ENCODE data around the gene GJC1. TPM values are rescaled to one million over a fixed set of nuclear protein-coding genes. Genes with fewer than 3 reads are reported as not detected.

Gene GJC1
- total and polyA plus RNA-seq, 2 of the 8 experiments (the other 6 are each of a cell fraction or from before 2014, with no cell fraction given) = 29.1 to 154 TPM

GRCh38 chr17:44793885-44794842 is 35.9 kb downstream of the GJC1 start:
- DNase-seq (ENCODE audit: low read depth in 1 of 2, low spot score in 2 of 2) (no peak), FAIRE-seq (no peak)
- WGBS, 2 experiments (ENCODE audit: extremely low coverage in 1 of 2, insufficient coverage in 1 of 2, insufficient read length in 1 of 2, insufficient replicate concordance in 2 of 2, low coverage in 1 of 2, low lambda C conversion rate in 2 of 2, missing lambda C conversion rate in 1 of 2) = 95% methylated on average over 18 of the region's 18 CpGs; no CpG with 5 or more reads in 1 of the 2 experiments
- Histone ChIP-seq H3K79me2 (ENCODE audit: control insufficient read depth in 1 of 2, insufficient read depth in 2 of 2, low read length in 2 of 2) (no peaks in the 10 kb centered on the region), H3K4me3 (ENCODE audit: extremely low read depth in 1 of 4, insufficient read depth in 2 of 4, low read depth in 3 of 4, low read length in 4 of 4) (no peak overlapping the region), H4K8ac (ENCODE audit: extremely low read depth, insufficient read depth, low read length) (no peak overlapping the region), H3K23me2 (ENCODE audit: low read depth, low read length) (no peaks in the 10 kb centered on the region), H2BK120ac (replicated peaks; ENCODE audit: low read depth, low read length) (no peak overlapping the region), H3K18ac (ENCODE audit: extremely low read depth, low read length) (no peak overlapping the region), H4K20me1 (replicated peaks in 1 of 2; ENCODE audit: control insufficient read depth in 1 of 2, insufficient read depth in 2 of 2, low read length in 2 of 2) (peaks cover 0 to 5% of the 10 kb centered on the region in 2 experiments), H3K4me1 (replicated peaks in 1 of 4; ENCODE audit: control insufficient read depth in 3 of 4, insufficient read depth in 4 of 4, low read length in 3 of 4) (peaks cover 0 to 3% (median 1%) of the 10 kb centered on the region in 4 experiments; a peak in 2 of 7 replicates), H4K5ac (ENCODE audit: insufficient read length, low read depth, low read length) (no peak overlapping the region), H3K79me1 (ENCODE audit: low read depth, low read length) (no peaks in the 10 kb centered on the region), H2AK5ac (ENCODE audit: low read depth, low read length) (no peak overlapping the region), H2BK20ac (ENCODE audit: low read length) (no peak overlapping the region), H2BK15ac (ENCODE audit: low read length) (no peak overlapping the region), H3K27me3 (replicated peaks in 1 of 4; ENCODE audit: control insufficient read depth in 3 of 4, extremely low read depth in 1 of 4, insufficient read depth in 3 of 4, low read length in 3 of 4) (no peaks in the 10 kb centered on the region), H2BK12ac (ENCODE audit: low read depth, low read length) (no peak overlapping the region), H3K27ac (ENCODE audit: low read depth, low read length) (no peak overlapping the region), H2BK5ac (ENCODE audit: low read depth, low read length) (no peak overlapping the region), H4K91ac (replicated peaks; ENCODE audit: insufficient read length, low read length) (no peak overlapping the region), H2AFZ (ENCODE audit: low read length) (no peak overlapping the region), H3K4me2 (ENCODE audit: insufficient read depth in 1 of 2, low read depth in 2 of 2, low read length in 2 of 2) (no peak overlapping the region), H3K9me3 (ENCODE audit: insufficient read depth in 2 of 2, low read depth in 1 of 2, low read length in 1 of 2) (no peaks in the 10 kb centered on the region), H3K56ac (replicated peaks; ENCODE audit: insufficient read length, low read depth, low read length) (no peak overlapping the region), H3K36me3 (ENCODE audit: control insufficient read depth in 2 of 4, insufficient read depth in 4 of 4, low read length in 3 of 4) (peaks cover 0 to 5% (median 4%) of the 10 kb centered on the region in 4 experiments; a peak in 3 of 8 replicates), H3K14ac (ENCODE audit: insufficient read length) (no peak overlapping the region), H3K4ac (replicated peaks; ENCODE audit: insufficient read length, low read depth, low read length) (no peak overlapping the region), H3K23ac (ENCODE audit: insufficient read length) (no peak overlapping the region), H3K9ac (replicated peaks in 1 of 4; ENCODE audit: extremely low read depth in 1 of 4, low read depth in 3 of 4, low read length in 3 of 4) (no peak overlapping the region)
- POLR2A ChIA-PET (ENCODE audit: partially characterized antibody) = interaction anchor here (0.7 to 2.4 kb wide), 19 partner anchors 7 to 217 kb away, joined by 3 to 11 read pairs (median 4); partner anchors contain the start of gene HIGD1B
- CTCF ChIA-PET (ENCODE audit: partially characterized antibody) = interaction anchor here (0.8 to 3.4 kb wide), 10 partner anchors 9 to 228 kb away, joined by 3 to 22 read pairs (median 4); no protein-coding TSS in a partner anchor
- no peak for TF ChIP-seq CREB1 (IDR thresholded peaks at IDR 0.05)
- no peak for TF ChIP-seq RFX5 (IDR thresholded peaks at IDR 0.05; ENCODE audit: borderline replicate concordance, low read depth, low read length)
- no peak for TF ChIP-seq SRF (IDR thresholded peaks at IDR 0.05; ENCODE audit: low read depth, low read length)
- no peak for TF ChIP-seq CBX5 (IDR thresholded peaks at IDR 0.05; ENCODE audit: low read depth, low read length)
- TF ChIP-seq KDM4A (IDR thresholded peaks at IDR 0.05; ENCODE audit: low read depth, low read length, severe bottlenecking) = no peak
- TF ChIP-seq YY1 (IDR thresholded peaks at IDR 0.05; ENCODE audit: low read depth, low read length) = no peak
- no peak for TF ChIP-seq TAF7 (optimal IDR thresholded peaks at IDR 0.05; ENCODE audit: borderline replicate concordance, low read depth, low read length)
- TF ChIP-seq POLR2AphosphoS5 (IDR thresholded peaks at IDR 0.05; ENCODE audit: low read depth, low read length) = no peak; the same call in 1 of the 2 replicates
- no peak for TF ChIP-seq CHD1 (IDR thresholded peaks at IDR 0.05; ENCODE audit: low read depth, low read length)
- no peak for TF ChIP-seq SUZ12 (IDR thresholded peaks at IDR 0.05; ENCODE audit: low read length)
- TF ChIP-seq CEBPB (IDR thresholded peaks at IDR 0.05; ENCODE audit: low read depth, low read length) = no peak
- TF ChIP-seq POU5F1 (IDR thresholded peaks at IDR 0.05; ENCODE audit: low read depth, low read length) = no peak

Data from H1 (cell line).